HL-60/S4 treated with phorbol 12-myristate 13-acetate at 8.2 ng/mL for 4 days and 3 days (cell line): ENCODE measurements around the gene DDIAS.
"Not testable (repeated sequence)": the region's sequence is repeated elsewhere in the genome, so short reads cannot be mapped to it uniquely, and the experiment has no call there.

ENCODE experiments used
- in situ Hi-C: fragments of 300-500 bp; cut with MboI; formaldehyde crosslinking; loops from 2 replicates; pipeline ENCODE4 v1.15.0; 2022; ENCODE audit warnings: low sequenced_read_pairs

The DDIAS gene

DNA sequence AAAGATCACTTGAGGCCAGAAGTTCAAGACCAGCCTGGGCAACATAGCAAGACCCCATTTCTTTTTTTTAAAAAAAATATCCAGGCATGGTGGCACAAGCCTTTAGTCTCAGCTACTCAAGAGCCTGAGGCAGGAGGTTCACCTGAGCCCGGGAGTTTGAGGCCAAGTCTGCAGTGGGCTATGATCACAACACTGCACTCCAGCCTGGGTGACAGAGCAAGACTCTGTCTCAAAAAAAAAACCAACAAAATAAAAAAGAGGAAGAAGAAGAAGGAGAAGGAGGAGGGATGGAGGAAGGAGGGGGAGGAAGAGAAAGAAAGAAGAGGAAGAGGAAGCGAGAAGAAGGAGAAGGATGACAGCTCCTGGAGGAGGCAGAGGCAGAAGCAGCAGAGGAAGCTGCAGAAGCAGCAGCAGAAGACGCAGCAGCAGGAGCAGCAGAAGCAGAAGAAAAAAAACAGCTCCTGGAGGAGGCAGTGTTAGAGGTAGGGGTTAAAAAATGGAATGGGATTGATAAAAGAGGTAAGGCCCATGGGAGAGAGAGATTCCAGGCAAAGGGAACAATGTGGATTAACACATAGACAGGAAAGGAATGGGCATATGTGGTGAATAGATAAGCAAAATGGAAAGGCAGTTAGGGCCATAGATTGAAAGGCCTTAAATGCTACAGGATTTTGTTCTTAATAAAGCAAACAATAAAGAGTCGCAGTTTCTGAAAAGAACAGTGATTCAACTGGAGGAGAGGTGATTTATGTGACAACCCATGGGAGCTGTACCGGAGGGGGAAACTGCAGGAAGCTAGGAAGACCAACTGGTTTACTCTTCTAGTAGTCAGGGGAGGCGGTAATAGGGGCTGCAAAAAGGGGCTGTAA lies 12.2 kb upstream of the DDIAS start:
- in situ Hi-C loops, result no loop called here

DNA sequence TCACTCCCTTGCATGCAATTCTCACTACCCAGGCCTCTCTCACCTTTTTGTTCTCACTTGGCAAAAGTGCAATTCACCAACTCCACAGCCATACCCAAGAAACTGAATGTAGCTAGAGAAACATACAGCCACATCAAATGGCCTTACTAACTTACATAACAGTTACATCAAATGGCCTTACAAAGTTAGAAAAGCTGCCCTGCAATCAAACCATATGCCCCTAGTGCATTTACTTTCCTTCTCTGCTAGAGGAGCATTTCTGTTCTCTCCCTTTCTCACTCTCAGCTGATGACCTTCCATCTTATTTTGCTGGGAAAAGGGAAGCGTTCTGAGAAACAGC lies 11.6 kb upstream of the DDIAS start:
- in situ Hi-C loops, result no loop called here

DNA sequence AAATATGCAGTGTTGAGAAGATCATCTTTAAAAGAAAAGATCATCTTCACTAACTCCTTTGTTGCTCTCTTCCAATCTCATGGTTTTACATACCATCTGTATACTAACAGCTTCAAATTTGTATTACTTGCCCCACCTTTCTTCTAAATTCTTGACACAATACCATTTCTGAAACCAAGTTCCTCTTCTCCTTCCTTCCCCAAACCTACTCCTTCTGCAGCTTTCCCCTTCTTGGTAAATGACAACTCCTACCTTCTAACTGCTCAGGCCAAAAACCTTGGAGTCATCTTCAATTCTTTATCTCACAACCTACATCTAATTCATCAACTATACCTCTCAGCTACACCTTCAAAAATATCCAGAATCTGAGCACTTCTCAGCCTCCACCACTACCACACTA lies 10.6 kb upstream of the DDIAS start:
- in situ Hi-C loops, result no loop called here

DNA sequence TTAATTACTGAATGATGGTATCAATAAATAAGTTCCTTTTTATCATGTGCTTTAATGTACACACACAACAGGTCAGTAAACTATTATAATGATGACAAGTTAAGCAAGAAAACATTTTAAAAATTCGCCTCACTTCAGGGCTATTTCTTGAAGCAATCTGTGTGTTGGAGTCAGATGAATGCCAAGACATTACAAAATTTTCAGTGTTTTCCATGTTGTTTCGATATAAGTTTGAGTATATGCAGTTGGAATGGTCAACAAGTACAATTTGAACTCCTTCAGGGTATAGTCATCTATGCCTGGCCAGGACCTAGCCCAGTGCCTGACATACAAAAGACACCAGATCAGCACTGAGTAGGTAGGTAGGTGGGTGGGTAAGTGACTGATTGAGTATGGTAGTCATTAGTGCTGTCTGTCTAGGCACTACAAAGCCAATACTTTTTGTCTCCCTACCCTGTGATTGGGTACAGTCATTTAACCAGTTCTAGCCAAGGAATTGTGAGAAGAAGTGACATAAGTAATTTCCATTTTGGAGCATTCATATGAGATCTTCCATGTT lies 8.8 kb upstream of the DDIAS start:
- in situ Hi-C loops, result no loop called here

DNA sequence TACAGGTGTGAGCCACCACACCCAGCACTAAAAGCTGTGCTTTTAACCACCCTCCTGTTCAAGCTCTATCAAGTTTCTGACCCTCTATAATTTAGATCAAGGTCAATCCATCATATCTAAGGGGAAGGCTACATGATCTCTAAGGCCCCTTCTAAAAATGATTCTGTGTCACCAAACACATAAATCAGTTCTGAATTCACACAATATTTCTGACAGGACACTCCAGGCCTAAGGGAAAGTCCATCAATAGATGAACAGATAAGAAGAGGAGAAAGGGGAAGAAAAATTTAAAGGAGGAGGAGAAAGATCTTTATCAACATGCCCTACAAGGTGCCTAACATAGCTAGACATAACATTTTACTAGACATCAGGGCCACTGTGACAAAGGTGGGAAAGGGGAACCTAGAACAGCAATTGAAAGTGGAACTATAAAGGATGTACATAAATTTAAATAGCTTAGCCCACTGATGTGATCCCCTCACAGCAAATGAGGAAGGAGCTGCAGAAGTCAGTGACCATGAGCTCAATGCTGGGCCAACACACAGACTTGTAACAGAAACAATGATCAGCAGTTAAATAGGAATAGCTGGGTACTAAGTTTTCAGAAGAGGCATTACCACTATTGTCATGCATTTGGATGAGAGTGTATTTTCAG lies 6.0 kb upstream of the DDIAS start:
- in situ Hi-C loops, result no loop called here

DNA sequence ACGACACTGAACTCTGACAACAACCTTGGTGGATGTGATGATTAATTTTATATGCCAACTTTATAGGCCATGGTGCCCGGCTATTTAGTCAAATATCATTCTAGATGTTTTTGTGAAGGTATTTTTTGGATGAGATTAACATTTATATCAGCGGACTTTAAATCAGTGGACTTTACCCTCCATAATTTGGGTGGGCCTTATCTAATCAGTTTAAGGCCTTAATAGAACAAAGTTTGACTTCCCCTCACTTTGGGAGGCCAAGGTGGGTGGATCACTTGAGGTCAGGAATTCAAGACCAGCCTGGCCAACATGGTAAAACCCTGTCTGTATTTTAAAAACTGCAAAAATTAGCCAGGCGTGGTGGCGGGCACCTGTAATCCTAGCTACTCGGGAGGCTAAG lies 5.4 kb upstream of the DDIAS start:
- in situ Hi-C loops, result no loop called here

DNA sequence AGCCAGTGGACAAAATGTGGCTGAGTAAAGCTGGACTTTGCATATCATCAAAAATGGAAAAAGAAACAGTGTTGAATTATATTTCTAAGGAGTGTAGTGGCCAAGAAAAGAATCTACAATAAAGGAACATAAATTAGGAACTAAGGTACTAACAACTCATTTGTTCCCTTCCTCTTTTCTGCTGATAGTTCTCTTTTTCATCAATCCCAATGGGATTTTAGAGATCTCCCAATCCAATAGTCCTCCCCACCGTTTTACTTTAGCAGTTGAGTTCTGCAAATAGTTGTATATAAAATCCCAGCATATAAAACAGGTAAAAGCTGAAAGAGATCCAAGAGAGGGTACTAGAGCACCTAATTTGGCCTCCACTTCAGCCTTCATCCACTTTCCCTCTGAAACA lies 3.3 kb upstream of the DDIAS start:
- in situ Hi-C loops, result no loop called here

DNA sequence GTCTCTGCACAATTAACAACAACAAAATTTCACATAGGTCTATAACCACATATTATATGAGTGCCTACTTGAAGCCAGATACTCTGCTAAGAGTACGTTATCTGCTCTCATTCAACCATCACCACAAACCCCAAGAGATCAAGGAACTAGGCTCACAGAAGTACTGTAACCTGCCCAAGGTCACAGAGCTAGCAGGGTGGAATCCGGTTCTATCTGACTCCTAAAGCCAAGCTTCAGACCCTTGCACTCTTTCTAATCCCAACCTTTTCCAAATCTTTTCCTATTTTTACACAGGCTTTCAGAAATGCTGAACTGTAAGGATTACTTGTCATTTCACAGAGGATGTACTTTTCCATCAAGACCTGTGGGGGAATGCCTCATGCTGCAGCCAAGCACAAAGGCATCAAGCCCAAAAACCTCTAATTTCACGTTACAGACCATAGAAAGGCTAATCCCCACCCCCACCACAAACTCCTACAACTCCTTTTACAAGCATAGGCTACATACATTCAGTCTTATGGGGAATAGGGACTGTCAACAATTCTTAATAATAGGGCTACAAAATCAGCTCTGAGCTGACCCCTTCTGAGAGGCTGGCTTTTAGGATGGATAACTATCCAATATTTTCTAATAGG lies 2.2 kb upstream of the DDIAS start:
- in situ Hi-C loops, result no loop called here

DNA sequence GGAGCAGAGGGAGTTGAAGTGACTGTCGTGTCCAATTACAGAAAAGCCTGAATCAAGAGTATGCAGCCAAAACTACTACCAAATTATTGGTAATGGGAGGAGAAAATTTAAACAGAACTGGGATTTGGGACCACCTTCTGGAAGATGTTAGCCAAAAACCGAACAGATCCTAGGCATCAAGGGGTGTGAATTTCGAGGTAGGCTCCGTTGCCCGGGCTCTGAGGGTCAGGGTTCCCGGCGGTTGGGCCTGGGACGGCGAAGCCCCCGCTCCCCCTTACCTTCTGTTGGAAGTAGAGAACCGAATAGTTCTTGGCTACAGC lies 1.6 kb upstream of the DDIAS start:
- in situ Hi-C loops, result no loop called here

DNA sequence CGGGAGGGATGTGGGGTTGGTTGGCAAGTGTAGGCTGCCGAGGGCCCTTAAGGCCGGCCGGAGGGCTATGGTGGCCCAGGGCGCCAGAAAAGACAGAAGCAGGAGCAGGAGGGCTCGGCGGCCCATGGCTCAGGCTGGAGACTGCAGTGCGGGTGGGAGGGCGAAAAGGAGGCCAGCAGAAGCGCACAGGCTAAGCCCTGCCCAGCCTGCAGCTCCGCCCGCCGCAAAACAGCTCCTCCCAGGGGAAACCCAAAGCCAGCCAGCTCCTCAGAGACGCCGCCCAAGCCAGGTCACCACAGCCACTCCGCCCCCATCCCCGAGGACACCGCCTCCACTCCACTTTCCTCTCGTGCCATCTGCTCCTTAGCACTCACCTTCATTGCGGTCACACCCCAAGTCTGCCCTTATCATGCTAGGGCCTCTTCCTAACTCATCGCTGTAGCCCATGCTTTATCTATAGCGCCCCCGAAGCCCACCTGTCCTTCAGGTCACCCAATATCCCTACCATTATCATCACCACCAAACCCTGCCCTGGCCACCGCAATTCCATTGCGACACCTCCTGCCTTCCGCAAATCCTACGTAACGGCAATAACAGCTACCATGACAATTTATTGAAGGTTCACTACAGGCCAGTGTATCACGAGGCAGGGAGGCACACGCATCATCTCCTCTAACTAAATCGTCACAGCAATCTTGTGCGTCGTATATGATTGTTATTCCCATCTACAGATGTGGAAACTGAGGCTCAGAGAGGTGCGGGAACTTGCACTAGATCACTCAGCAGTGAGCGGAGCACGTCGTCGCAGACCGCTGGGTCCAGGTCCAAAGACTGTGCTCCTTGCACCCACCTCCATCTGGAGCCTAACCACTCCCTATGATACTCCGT lies 1.0 kb upstream of the DDIAS start, which contains the start of gene PRCP:
PRCP (minus strand) TSS at position 154 of the 888 bp plus-strand sequence; CDS start at position 126, 28 bp downstream.
- in situ Hi-C loops, result no loop called here

DNA sequence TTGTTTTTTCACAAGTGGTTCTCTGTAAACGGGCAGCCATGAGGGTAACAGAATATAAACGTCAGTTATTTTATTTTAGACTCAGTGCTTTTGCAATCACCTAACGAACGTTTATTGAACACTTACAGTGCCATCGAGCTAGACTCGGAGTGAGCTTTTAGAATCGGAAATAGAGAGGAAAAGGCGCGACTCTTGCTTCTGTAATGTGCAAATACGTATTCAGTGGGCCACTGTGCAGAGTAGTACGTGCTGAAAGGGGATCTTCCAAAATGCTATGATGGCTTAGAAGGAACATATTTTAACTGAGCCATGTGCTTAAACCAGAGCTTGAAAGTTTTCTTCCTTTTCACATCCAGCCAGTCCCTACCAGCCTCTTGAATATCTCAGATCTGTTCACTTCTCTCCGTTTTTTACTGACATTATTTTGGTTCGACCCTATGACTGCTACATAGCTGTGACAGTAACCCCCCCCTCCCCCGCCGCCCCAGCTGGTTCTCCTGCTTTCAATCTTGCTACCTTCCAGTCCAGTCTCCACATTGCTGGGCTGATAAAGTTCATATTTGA lies 468 bp downstream of the DDIAS start:
- in situ Hi-C loops, result no loop called here

DNA sequence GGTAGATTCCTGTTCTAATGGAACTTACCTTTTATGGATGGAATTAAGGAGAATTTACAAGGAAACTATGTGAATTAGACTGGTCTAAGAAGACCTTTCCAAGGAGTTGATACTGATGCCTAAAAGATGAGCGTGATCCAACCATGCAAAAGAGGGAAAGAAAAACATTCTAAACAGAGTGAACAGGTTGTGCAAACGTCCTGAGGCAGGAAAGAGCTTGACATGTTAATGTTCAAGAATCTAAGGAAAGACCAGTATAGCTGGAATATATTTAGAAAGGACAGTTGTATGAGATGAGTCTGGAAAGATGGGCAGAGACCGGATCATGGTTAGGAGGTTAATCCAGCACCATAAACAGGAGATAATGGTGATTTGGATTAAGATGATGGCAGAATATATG lies 1.3 kb downstream of the DDIAS start:
- in situ Hi-C loops, result no loop called here

DNA sequence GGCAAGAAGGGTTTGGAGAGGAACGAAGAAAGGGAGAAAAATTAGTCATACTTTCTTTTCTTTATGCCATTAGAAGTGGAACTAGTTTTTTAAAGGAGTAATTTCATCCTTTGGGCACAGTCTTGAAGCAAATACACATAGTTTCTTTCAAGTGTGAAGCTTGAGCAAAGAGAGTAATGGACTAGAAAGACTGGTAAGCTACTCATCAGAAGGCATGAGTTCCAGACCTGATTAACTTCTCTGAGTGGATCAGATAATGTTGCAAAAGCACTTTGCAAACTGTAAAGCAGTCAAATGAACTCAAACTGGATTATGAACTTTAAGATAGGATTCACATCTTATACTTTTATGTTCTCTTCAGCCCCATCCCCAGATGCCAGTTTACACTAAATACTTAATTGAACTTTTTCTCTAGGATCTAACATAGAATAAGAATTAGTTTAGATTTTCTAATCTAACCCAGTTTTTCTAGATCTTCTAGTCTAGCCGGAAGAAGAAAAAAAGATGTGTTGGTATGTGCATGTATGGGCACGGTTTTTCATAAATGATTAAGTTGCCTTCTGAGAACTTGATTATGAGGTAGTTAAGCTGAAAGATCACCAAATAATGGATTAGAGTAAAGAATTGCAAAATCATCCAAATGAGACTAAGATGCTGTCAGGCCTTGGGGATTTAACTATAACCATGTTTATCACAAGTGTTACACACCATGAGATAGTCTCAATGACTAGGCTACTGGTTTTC lies 2.5 kb downstream of the DDIAS start:
- in situ Hi-C loops, result no loop called here

DNA sequence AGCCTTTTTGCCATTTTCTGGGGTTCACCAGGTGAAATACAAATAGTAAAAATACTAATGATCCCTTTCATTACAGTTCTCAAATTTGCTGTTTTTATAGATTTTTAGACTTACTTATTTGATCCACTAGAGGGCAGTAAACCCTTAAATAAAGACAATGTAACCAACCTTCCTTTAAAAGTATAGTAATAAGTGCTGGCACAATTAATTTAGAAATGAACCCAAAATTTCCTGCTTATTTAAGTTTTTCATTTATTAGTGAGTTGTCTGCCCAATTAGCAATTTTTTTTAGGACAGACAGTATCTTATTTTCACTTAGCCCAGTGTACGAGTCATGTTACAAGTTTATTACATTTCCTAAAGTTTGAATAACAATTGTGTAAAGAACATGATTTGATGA lies 4.7 kb downstream of the DDIAS start:
- in situ Hi-C loops, result no loop called here

DNA sequence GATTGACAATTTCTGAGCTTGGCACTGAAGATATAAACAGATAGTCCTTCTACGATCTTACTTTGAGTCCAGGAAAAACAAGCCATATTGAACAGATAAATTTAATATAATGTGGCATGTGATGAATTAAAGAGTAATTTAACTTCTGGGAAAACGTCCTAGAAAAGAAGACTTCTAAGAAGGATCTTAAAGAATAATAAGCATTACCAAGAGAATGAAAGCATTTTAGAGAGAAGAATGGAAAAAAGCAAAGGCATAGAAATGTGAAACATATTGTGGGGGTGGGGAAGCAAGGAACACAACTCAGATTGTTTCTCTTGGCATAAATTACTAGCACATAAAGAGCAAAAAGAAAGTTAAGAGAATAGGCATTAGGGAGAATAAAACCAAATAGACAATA lies 5.4 kb downstream of the DDIAS start:
- in situ Hi-C loops, result no loop called here

DNA sequence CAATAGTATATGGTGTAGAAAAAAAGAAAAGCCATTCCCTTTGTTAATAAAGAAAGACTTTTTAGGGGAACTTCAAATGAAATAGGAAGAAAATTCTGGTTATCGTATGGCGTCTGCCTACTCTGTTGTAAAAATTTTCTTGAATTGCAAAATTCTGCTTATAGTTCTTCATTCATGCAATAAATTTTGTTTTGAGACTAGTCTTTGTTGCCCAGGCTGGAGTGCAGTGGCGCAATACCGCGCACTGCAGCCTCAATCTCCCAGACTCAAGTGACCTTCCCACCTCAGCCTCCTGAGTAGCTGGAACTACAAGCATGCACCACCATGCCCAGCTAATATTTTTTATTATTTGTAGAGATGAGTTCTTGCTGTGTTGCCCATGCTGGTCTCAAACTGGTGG lies 5.8 kb downstream of the DDIAS start:
- in situ Hi-C loops, result no loop called here

DNA sequence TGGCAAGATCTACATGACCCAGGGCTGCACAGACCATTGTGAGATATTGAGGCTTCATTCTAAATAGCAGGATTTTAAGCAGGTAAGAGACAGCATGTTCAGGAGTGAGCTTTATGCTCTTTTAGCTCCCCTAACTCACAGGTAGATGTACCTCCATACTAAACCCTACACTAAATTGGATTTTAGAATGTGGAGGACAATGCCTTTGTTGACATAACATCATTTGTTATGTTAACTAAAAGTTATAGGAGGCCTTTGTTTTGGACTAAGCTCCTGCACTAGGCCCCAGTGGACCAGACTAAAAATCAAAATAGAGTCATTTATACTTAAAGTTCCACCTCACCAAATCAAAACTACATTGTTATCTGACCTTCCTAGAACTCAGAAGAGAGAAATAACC lies 6.8 kb downstream of the DDIAS start:
- in situ Hi-C loops, result no loop called here

DNA sequence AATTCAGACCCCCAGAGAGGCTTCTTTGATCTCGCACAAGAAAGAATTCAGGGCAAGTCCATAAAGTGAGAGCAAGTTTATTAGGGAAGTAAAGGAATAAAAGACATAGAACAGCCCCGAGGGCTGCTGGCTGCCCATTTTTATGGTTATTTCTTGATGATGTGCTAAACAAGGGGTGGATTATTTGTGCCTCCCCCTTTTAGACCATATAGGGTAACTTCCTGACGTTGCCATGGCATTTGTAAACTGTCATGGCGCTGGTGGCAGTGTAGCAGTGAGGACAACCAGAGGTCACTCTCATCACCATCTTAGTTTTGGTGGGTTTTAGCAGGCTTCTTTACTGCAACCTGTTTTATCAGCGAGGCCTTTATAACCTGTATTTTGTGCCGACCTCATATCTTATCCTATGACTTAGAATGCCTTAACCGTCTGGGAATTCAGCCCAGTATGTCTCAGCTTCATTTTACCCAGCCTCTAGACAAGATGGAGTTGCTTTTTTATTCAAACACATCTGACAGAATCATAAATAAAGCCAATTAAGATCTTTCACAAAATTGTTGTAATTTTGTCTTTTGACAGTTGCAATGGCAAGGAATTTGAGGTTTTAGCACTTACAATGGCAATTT lies 7.6 kb downstream of the DDIAS start:
- in situ Hi-C loops, result no loop called here

DNA sequence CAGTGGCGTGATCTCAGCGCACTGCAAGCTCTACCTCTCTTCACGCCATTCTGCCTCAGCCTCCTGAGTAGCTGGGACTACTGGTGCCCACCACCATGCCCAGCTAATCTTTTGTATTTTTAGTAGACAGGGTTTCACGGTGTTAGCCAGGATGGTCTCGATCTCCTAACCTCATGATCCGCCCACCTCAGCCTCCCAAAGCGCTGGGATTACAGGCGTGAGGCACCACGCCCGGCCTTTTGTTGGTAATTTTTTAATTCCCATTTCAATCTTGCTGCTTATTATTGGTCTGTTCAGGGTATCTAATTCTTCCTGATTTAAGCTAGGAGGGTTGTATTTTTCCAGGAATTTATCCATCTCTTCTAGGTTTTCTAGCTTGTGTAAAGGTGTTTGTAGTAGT lies 18.2 kb downstream of the DDIAS start:
- in situ Hi-C loops, result not testable (repeated sequence)
